Transverse colon (tissue), 3 donors: ENCODE results near the gene LBR.

Source experiments
- EP300 ChIP-seq: sonication (generic); formaldehyde crosslinking; IDR thresholded peaks from one replicate; pipeline ENCODE4 v1.6.1; 2017; ENCODE audit warnings: antibody characterized with exemption, low read depth
- POLR2AphosphoS5 ChIP-seq, 3 donors: sonication (generic); formaldehyde crosslinking; IDR thresholded peaks; one replicate each; pipeline ENCODE4 v1.6.1; 2016; ENCODE audit warnings: antibody characterized with exemption in 3 of 3

GRCh38 chr1:225462714-225463574 lies 35.1 kb upstream of the LBR start:
- TF ChIP-seq POLR2AphosphoS5 (IDR thresholded peaks at IDR 0.05) (no peak), EP300 (no peak)
